MCF 10A (cell line): ENCODE data around the gene CNIH1. TPM values are rescaled to one million over a fixed set of nuclear protein-coding genes. Genes with fewer than 3 reads are reported as not detected.

Source experiments
- BruUV-seq: library from RNA; stranded (reverse); fragments of 400-500 nt; replicated peaks from 2 replicates; lab custom pipeline; 2021; lab: Mats Ljungman, UMichigan
- CTCF ChIA-PET: fragments of 300-600 bp; sonication (Branson Sonifier 250); formaldehyde crosslinking; extraction: SDS; loops from one replicate; lab custom pipeline; 2021; ENCODE audit warnings: antibody characterized with exemption, inconsistent platforms; lab: Yijun Ruan, JAX
- POLR2A ChIA-PET: fragments of 300-600, 350-650 bp; sonication (Branson Sonifier 250); formaldehyde crosslinking; extraction: SDS; loops from one replicate; lab custom pipeline; 2020; ENCODE audit warnings: antibody characterized with exemption, inconsistent platforms; lab: Yijun Ruan, JAX
- DNase-seq: peaks from one replicate; pipeline ENCODE4 v3.0.0-alpha.2; 2018; ENCODE audit not compliant: unreplicated experiment
- H3K27ac Mint-ChIP-seq: one replicate; pipeline ENCODE4 v1.8.0; 2022; ENCODE audit warnings: mild to moderate bottlenecking, low read depth, mixed read lengths; ENCODE audit not compliant: unreplicated experiment
- H3K27me3 Mint-ChIP-seq: one replicate; pipeline ENCODE4 v1.8.0; 2022; ENCODE audit warnings: mixed read lengths; ENCODE audit not compliant: insufficient read depth, unreplicated experiment
- H3K36me3 Mint-ChIP-seq: one replicate; pipeline ENCODE4 v1.8.0; 2022; ENCODE audit warnings: mild to moderate bottlenecking, moderate library complexity, mixed read lengths; ENCODE audit not compliant: insufficient read depth, unreplicated experiment
- H3K4me1 Mint-ChIP-seq: one replicate; pipeline ENCODE4 v1.8.0; 2022; ENCODE audit warnings: mixed read lengths; ENCODE audit not compliant: insufficient read depth, unreplicated experiment
- H3K4me3 Mint-ChIP-seq: one replicate; pipeline ENCODE4 v1.8.0; 2022; ENCODE audit warnings: mild to moderate bottlenecking, moderate library complexity, mixed read lengths; ENCODE audit not compliant: unreplicated experiment
- H3K9me3 Mint-ChIP-seq: one replicate; pipeline ENCODE4 v1.8.0; 2022; ENCODE audit warnings: mixed read lengths; ENCODE audit not compliant: unreplicated experiment
- intact Hi-C: fragments of 100-400 bp; cut with micrococcal nuclease; formaldehyde crosslinking; loops from 2 replicates; pipeline ENCODE4 v1.14.1; 2022
- total RNA-seq: library from RNA; stranded (reverse); gene quantifications from 2 replicates; pipeline ENCODE4 v1.2.3, GENCODE V29; 2022
- TF ChIP-seq, protein P1 (sequence below): fragments of 200-600 bp; IDR thresholded peaks from one replicate; pipeline ENCODE4 v1.8.0; 2022; ENCODE audit warnings: antibody characterized with exemption, mild to moderate bottlenecking; ENCODE audit not compliant: unreplicated experiment

The CNIH1 gene
- total RNA-seq, 1 experiment from 2014 or later, result 228 TPM

DNA sequence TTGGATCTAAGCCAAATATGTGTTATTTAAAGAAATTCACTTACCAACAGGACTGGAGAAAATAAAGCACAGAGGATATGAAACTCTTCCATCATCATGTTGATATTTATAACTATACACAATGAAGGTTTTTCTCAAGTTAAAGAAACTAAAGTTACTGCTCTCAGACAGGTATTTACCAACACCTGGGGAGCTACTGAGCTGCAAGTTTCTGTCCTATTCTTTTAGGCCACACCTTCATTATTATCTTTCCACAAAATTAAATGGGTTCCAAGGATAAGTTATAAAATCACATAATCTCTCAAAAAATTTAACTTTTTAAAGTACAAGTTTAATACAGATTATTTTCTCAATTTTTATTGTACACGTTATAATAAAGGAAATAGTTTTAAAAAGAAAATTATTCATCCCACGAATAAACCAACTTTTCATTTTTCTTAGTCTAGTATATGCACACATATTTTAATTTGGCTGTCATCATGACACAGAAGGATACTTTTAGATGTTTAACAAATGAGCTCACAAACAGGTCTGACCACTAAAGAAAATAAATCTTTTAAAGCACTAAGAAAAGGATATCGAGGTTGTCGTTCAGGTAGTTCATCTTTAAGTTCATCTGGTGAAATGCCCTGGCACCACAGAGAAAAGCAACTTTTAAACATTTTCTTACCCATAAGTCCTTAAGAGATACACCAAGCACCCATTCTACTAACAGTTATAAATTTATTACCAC lies 39.8 kb upstream of the CNIH1 start:
- POLR2A ChIA-PET, result interaction anchor here (0.5 to 3.0 kb wide), 3 partner anchors 29 to 73 kb away, joined by 3 to 12 read pairs (median 5); partner anchors contain the start of gene CGRRF1
- TF ChIP-seq, protein P1, sequence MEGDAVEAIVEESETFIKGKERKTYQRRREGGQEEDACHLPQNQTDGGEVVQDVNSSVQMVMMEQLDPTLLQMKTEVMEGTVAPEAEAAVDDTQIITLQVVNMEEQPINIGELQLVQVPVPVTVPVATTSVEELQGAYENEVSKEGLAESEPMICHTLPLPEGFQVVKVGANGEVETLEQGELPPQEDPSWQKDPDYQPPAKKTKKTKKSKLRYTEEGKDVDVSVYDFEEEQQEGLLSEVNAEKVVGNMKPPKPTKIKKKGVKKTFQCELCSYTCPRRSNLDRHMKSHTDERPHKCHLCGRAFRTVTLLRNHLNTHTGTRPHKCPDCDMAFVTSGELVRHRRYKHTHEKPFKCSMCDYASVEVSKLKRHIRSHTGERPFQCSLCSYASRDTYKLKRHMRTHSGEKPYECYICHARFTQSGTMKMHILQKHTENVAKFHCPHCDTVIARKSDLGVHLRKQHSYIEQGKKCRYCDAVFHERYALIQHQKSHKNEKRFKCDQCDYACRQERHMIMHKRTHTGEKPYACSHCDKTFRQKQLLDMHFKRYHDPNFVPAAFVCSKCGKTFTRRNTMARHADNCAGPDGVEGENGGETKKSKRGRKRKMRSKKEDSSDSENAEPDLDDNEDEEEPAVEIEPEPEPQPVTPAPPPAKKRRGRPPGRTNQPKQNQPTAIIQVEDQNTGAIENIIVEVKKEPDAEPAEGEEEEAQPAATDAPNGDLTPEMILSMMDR, result no peak
- CTCF ChIA-PET, result no interaction called here
- no peaks in the 10 kb centered on the region for H3K9me3 Mint-ChIP-seq
- no peak overlapping the region for H3K27ac Mint-ChIP-seq
- DNase-seq, result no peak
- peaks cover 60% of the 10 kb centered on the region for H3K36me3 Mint-ChIP-seq
- no TSS peak for BruUV-seq
- H3K27me3 Mint-ChIP-seq, result no peaks in the 10 kb centered on the region
- no peak overlapping the region for H3K4me3 Mint-ChIP-seq
- H3K4me1 Mint-ChIP-seq, result peaks cover 27% of the 10 kb centered on the region
- intact Hi-C loops, result no loop called here

DNA sequence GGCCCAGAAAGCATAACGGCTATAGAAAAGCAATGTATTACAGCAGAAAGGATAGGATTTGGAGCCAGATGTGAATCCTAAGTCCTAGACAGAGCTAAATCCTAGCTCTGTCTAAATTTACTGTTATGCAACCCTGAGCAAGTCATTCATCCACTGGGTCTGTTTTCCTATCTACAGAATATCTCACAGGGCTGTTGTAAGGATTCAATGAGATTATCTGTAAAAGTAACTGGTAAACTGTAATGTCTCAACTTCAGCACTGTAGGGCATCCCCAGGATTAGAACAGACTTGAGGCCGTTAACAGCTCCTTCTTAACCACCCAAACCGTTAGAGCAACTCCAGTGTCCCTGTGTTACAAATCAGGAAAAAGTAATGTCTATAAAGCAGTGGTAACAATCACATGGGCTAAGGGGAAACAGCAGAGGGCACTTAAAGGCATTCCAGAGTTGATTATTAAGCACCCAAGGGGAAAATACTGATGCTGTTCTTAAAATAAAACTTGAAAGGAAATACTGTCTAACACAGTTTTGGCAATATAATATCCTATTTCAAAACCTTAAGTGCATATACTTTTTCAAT lies 37.6 kb upstream of the CNIH1 start:
- H3K36me3 Mint-ChIP-seq, result peaks cover 77% of the 10 kb centered on the region
- no TSS peak for BruUV-seq
- no peak overlapping the region for H3K27ac Mint-ChIP-seq
- no peaks in the 10 kb centered on the region for H3K9me3 Mint-ChIP-seq
- TF ChIP-seq, protein P1, result no peak
- intact Hi-C loops, result no loop called here
- DNase-seq, result no peak
- H3K4me3 Mint-ChIP-seq, result no peak overlapping the region
- ChIA-PET POLR2A (no interaction called here), CTCF (no interaction called here)
- peaks cover 8% of the 10 kb centered on the region for H3K4me1 Mint-ChIP-seq
- no peaks in the 10 kb centered on the region for H3K27me3 Mint-ChIP-seq

DNA sequence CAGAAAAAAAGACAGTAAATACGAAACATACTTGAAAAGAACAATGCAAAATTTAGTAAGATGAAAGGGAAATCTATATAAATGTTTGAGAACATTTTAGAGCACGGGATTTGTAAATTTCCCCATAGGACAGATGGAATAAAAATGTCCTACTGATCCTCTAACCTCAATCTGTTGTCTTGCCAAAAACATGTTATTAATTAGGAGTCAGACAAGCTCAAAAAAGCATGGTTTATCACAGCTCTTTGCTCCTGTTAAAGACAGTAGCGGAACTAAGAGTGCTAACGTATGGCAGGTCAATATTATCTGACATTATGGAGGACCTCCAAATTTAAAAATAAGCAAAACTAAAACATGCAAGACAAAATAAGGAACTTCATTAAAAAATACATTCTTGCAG lies 34.7 kb upstream of the CNIH1 start:
- TF ChIP-seq, protein P1, result no peak
- peaks cover 60% of the 10 kb centered on the region for H3K36me3 Mint-ChIP-seq
- intact Hi-C loops, result no loop called here
- no TSS peak for BruUV-seq
- no peak overlapping the region for H3K27ac Mint-ChIP-seq
- H3K27me3 Mint-ChIP-seq, result no peaks in the 10 kb centered on the region
- no peak overlapping the region for H3K4me3 Mint-ChIP-seq
- no peaks in the 10 kb centered on the region for H3K4me1 Mint-ChIP-seq
- POLR2A ChIA-PET, result interaction anchor here (5.5 kb wide), 1 partner anchor 12 kb away, joined by 34 read pairs; the partner anchor contains the start of gene GMFB
- H3K9me3 Mint-ChIP-seq, result no peaks in the 10 kb centered on the region
- DNase-seq, result no peak
- CTCF ChIA-PET, result no interaction called here

DNA sequence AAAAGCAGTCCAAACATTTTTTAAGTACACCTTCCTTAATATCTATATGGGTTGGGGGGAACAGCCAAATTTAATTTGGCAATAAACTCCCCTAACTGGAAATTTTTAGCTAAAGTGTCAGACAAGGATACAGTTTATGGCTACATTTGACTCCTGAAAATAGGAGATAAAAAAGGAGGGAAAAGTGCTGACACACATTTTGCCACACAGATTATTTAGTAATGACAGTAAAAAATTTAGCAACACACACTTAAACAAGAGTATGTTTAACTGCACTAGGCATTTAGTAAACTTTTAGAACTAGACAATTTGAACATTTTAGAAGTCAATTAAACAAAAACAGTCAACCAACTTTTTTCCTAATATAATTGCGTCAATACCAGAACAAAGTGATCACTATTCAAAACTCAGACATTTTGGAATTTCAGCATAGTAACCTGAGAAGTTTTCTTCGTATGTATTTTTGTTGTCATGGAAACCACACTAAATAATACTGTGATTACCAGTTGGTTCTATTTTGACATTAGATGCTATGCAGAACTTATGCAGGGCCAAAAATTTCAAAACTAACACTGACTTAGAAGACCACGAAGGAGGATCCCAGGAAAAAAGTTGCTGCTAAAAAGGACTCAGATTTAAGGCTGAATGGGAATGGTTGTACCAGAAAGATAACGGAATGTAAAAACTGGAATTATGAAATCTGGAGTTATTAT lies 34.2 kb upstream of the CNIH1 start:
- H3K27me3 Mint-ChIP-seq, result no peaks in the 10 kb centered on the region
- no TSS peak for BruUV-seq

More for the DNA sequence above, 34.2 kb upstream of the CNIH1 start:
- Mint-ChIP-seq H3K4me3 (no peak overlapping the region), H3K9me3 (no peaks in the 10 kb centered on the region), H3K36me3 (peaks cover 60% of the 10 kb centered on the region), H3K4me1 (no peaks in the 10 kb centered on the region), H3K27ac (no peak overlapping the region)
- intact Hi-C loops, result no loop called here
- TF ChIP-seq, protein P1, result no peak
- ChIA-PET CTCF (no interaction called here), POLR2A (interaction anchor here (1.3 to 5.5 kb wide), 2 partner anchors 8 to 12 kb away, joined by 3 to 34 read pairs; partner anchors contain the start of gene GMFB)
- DNase-seq, result no peak
